ENCODE measurements around the gene CEP70. TPM values are rescaled to one million over a fixed set of nuclear protein-coding genes. Genes with fewer than 3 reads are reported as not detected.
A peak's percentile ranks its signal among the peaks of the same experiment; 100 is the strongest.

Gene CEP70
- 10 to 100 TPM; 16.3 to 20.4 TPM for total RNA-seq

GRCh38 chr3:138594150-138594934, at the start of gene CEP70:
Gene CEP70 (minus strand): TSS chr3:138594260. CDS start chr3:138572927, 21,333 bp downstream.
- peak; percentile 90 for DNase-seq
- Mint-ChIP-seq H3K27ac (peak within 1 kb of the TSS; percentile 87), H3K9me3 (no peaks in the 10 kb centered on the region), H3K4me3 (peak within 1 kb of the TSS; percentile 96), H3K27me3 (ENCODE audit: low read depth) (no peaks in the 10 kb centered on the region), H3K36me3 (ENCODE audit: low read depth) (no peaks in the 10 kb centered on the region), H3K4me1 (ENCODE audit: low read depth) (peaks cover 4% of the 10 kb centered on the region)
- CTCF ChIA-PET = interaction anchor here (0.6 to 11.7 kb wide), 35 partner anchors 9 to 781 kb away, joined by 3 to 192 read pairs (median 4); partner anchors contain the start of gene ESYT3
- intact Hi-C loops (cut with micrococcal nuclease) = loop anchor here (1.0 to 5.0 kb wide), 16 partner anchors 14 to 734 kb away; partner anchors contain the start of genes ESYT3, FAIM and NME9

GRCh38 chr3:138642927-138643253, 48.8 kb upstream of the CEP70 start:
- CTCF ChIA-PET = no interaction called here
- H3K9me3 Mint-ChIP-seq = peaks cover 45% of the 10 kb centered on the region
- H3K4me3 Mint-ChIP-seq = no peak overlapping the region
- DNase-seq = no peak
- intact Hi-C loops (cut with micrococcal nuclease) = no loop called here
- no peaks in the 10 kb centered on the region for H3K4me1 Mint-ChIP-seq (ENCODE audit: low read depth)
- no peaks in the 10 kb centered on the region for H3K27me3 Mint-ChIP-seq (ENCODE audit: low read depth)
- no peak overlapping the region for H3K27ac Mint-ChIP-seq
- peaks cover 5% of the 10 kb centered on the region for H3K36me3 Mint-ChIP-seq (ENCODE audit: low read depth)

- H3K27ac Mint-ChIP-seq = no peak overlapping the region
- H3K27me3 Mint-ChIP-seq (ENCODE audit: low read depth) = no peaks in the 10 kb centered on the region
- no peak overlapping the region for H3K4me3 Mint-ChIP-seq
- no peaks in the 10 kb centered on the region for H3K4me1 Mint-ChIP-seq (ENCODE audit: low read depth)
- CTCF ChIA-PET = no interaction called here
- intact Hi-C loops (cut with micrococcal nuclease) = no loop called here
- peaks cover 5% of the 10 kb centered on the region for H3K36me3 Mint-ChIP-seq (ENCODE audit: low read depth)
- no peak for DNase-seq
- peaks cover 42% of the 10 kb centered on the region for H3K9me3 Mint-ChIP-seq
Observed at GRCh38 chr3:138642226-138642926, 48.3 kb upstream of the CEP70 start.

- Mint-ChIP-seq H3K36me3 (ENCODE audit: low read depth) (peaks cover 2% of the 10 kb centered on the region), H3K27me3 (ENCODE audit: low read depth) (no peaks in the 10 kb centered on the region), H3K27ac (no peak overlapping the region), H3K4me3 (no peak overlapping the region), H3K9me3 (peaks cover 34% of the 10 kb centered on the region), H3K4me1 (ENCODE audit: low read depth) (no peaks in the 10 kb centered on the region)
- intact Hi-C loops (cut with micrococcal nuclease) = no loop called here
- CTCF ChIA-PET = no interaction called here
- no peak for DNase-seq
Observed at GRCh38 chr3:138640537-138640936, 46.5 kb upstream of the CEP70 start.

GRCh38 chr3:138638641-138639040, 44.6 kb upstream of the CEP70 start:
- Mint-ChIP-seq H3K9me3 (peaks cover 21% of the 10 kb centered on the region), H3K4me3 (no peak overlapping the region), H3K36me3 (ENCODE audit: low read depth) (peaks cover 2% of the 10 kb centered on the region), H3K27me3 (ENCODE audit: low read depth) (no peaks in the 10 kb centered on the region), H3K4me1 (ENCODE audit: low read depth) (no peaks in the 10 kb centered on the region), H3K27ac (peak overlapping the region; percentile 15)
- intact Hi-C loops (cut with micrococcal nuclease) = no loop called here
- DNase-seq = no peak
- CTCF ChIA-PET = interaction anchor here (0.7 kb wide), 1 partner anchor 167 kb away, joined by 3 read pairs; no protein-coding TSS in a partner anchor

GRCh38 chr3:138629526-138629925, 35.5 kb upstream of the CEP70 start:
- no peak for DNase-seq
- no peaks in the 10 kb centered on the region for H3K27me3 Mint-ChIP-seq (ENCODE audit: low read depth)
- H3K9me3 Mint-ChIP-seq = no peaks in the 10 kb centered on the region
- H3K4me1 Mint-ChIP-seq (ENCODE audit: low read depth) = peaks cover 7% of the 10 kb centered on the region
- H3K36me3 Mint-ChIP-seq (ENCODE audit: low read depth) = no peaks in the 10 kb centered on the region
- no peak overlapping the region for H3K27ac Mint-ChIP-seq
- CTCF ChIA-PET = no interaction called here
- intact Hi-C loops (cut with micrococcal nuclease) = no loop called here
- H3K4me3 Mint-ChIP-seq = no peak overlapping the region

GRCh38 chr3:138625707-138626365, 31.8 kb upstream of the CEP70 start:
- no peak for DNase-seq
- H3K4me3 Mint-ChIP-seq = no peak overlapping the region
- H3K9me3 Mint-ChIP-seq = no peaks in the 10 kb centered on the region
- H3K36me3 Mint-ChIP-seq (ENCODE audit: low read depth) = no peaks in the 10 kb centered on the region
- H3K27me3 Mint-ChIP-seq (ENCODE audit: low read depth) = no peaks in the 10 kb centered on the region
- intact Hi-C loops (cut with micrococcal nuclease) = no loop called here
- CTCF ChIA-PET = interaction anchor here (0.6 to 3.0 kb wide), 5 partner anchors 14 to 297 kb away, joined by 3 to 11 read pairs (median 5); no protein-coding TSS in a partner anchor
- peaks cover 7% of the 10 kb centered on the region for H3K4me1 Mint-ChIP-seq (ENCODE audit: low read depth)
- H3K27ac Mint-ChIP-seq = no peak overlapping the region

- Mint-ChIP-seq H3K4me1 (ENCODE audit: low read depth) (peaks cover 7% of the 10 kb centered on the region), H3K27ac (no peak overlapping the region), H3K4me3 (no peak overlapping the region), H3K27me3 (ENCODE audit: low read depth) (no peaks in the 10 kb centered on the region), H3K36me3 (ENCODE audit: low read depth) (no peaks in the 10 kb centered on the region), H3K9me3 (no peaks in the 10 kb centered on the region)
- CTCF ChIA-PET = interaction anchor here (1.4 to 3.0 kb wide), 2 partner anchors 291 to 299 kb away, joined by 4 to 10 read pairs; no protein-coding TSS in a partner anchor
- no peak for DNase-seq
- intact Hi-C loops (cut with micrococcal nuclease) = no loop called here
Observed at GRCh38 chr3:138624518-138624917, 30.5 kb upstream of the CEP70 start.

- Mint-ChIP-seq H3K4me3 (no peak overlapping the region), H3K36me3 (ENCODE audit: low read depth) (no peaks in the 10 kb centered on the region), H3K27ac (no peak overlapping the region), H3K27me3 (ENCODE audit: low read depth) (no peaks in the 10 kb centered on the region), H3K4me1 (ENCODE audit: low read depth) (no peaks in the 10 kb centered on the region), H3K9me3 (no peaks in the 10 kb centered on the region)
- no peak for DNase-seq
- intact Hi-C loops (cut with micrococcal nuclease) = no loop called here
- CTCF ChIA-PET = no interaction called here
Observed at GRCh38 chr3:138620431-138620830, 26.4 kb upstream of the CEP70 start.

GRCh38 chr3:138615462-138615861, 21.4 kb upstream of the CEP70 start:
- Mint-ChIP-seq H3K9me3 (no peaks in the 10 kb centered on the region), H3K27me3 (ENCODE audit: low read depth) (no peaks in the 10 kb centered on the region), H3K27ac (no peak overlapping the region), H3K4me3 (no peak overlapping the region), H3K4me1 (ENCODE audit: low read depth) (no peaks in the 10 kb centered on the region), H3K36me3 (ENCODE audit: low read depth) (no peaks in the 10 kb centered on the region)
- CTCF ChIA-PET = interaction anchor here (1.0 kb wide), 1 partner anchor 55 kb away, joined by 3 read pairs; no protein-coding TSS in a partner anchor
- intact Hi-C loops (cut with micrococcal nuclease) = no loop called here
- DNase-seq = no peak

GRCh38 chr3:138609898-138610266, 15.8 kb upstream of the CEP70 start:
- no peak for DNase-seq
- H3K4me1 Mint-ChIP-seq (ENCODE audit: low read depth) = peaks cover 10% of the 10 kb centered on the region
- no peaks in the 10 kb centered on the region for H3K27me3 Mint-ChIP-seq (ENCODE audit: low read depth)
- intact Hi-C loops (cut with micrococcal nuclease) = loop anchor here (5.0 kb wide), 1 partner anchor 77 kb away; no protein-coding TSS in a partner anchor
- H3K36me3 Mint-ChIP-seq (ENCODE audit: low read depth) = no peaks in the 10 kb centered on the region
- H3K27ac Mint-ChIP-seq = peak overlapping the region; percentile 79
- H3K4me3 Mint-ChIP-seq = peak overlapping the region; percentile 73
- CTCF ChIA-PET = interaction anchor here (1.1 to 2.9 kb wide), 3 partner anchors 16 to 306 kb away, joined by 3 to 11 read pairs (median 3); partner anchors contain the start of gene CEP70
- H3K9me3 Mint-ChIP-seq = no peaks in the 10 kb centered on the region
